HG03159 (cell line): ENCODE data around the gene LPA.
"Not testable (repeated sequence)": the region's sequence is repeated elsewhere in the genome, so short reads cannot be mapped to it uniquely, and the experiment has no call there.

Experiments
- ATAC-seq: cut with Tn5 transposase; IDR thresholded peaks from one replicate; pipeline ENCODE4 v1.9.1; 2021; ENCODE audit warnings: mild to moderate bottlenecking, moderate library complexity; ENCODE audit not compliant: unreplicated experiment

The LPA gene

GRCh38 chr6:160664198-160664597 lies at the start of gene LPA:
Gene LPA (minus strand): TSS chr6:160664275. CDS start chr6:160664214, 61 bp downstream.
- not testable (repeated sequence) for ATAC-seq

GRCh38 chr6:160708993-160709392 lies 44.9 kb upstream of the LPA start:
- not testable (repeated sequence) for ATAC-seq

- ATAC-seq: not testable (repeated sequence)
Measured at GRCh38 chr6:160704688-160705087, 40.6 kb upstream of the LPA start.

- not testable (repeated sequence) for ATAC-seq
Measured at GRCh38 chr6:160701918-160702680, 38.0 kb upstream of the LPA start, which contains the start of gene PLG. Gene PLG (plus strand): TSS chr6:160702244. CDS start chr6:160702305, 61 bp downstream.

GRCh38 chr6:160697826-160698225 lies 33.8 kb upstream of the LPA start:
- no peak for ATAC-seq

- ATAC-seq: not testable (repeated sequence)
Measured at GRCh38 chr6:160696884-160697283, 32.8 kb upstream of the LPA start.

- not testable (repeated sequence) for ATAC-seq
Measured at GRCh38 chr6:160695622-160696021, 31.5 kb upstream of the LPA start.

GRCh38 chr6:160695025-160695424 lies 30.9 kb upstream of the LPA start:
- not testable (repeated sequence) for ATAC-seq

- ATAC-seq: no peak
Measured at GRCh38 chr6:160692369-160692959, 28.4 kb upstream of the LPA start.

- no peak for ATAC-seq
Measured at GRCh38 chr6:160691617-160692016, 27.5 kb upstream of the LPA start.

- no peak for ATAC-seq
Measured at GRCh38 chr6:160690458-160690857, 26.4 kb upstream of the LPA start.

GRCh38 chr6:160685762-160686450 lies 21.8 kb upstream of the LPA start:
- no peak for ATAC-seq

GRCh38 chr6:160685101-160685761 lies 21.2 kb upstream of the LPA start:
- ATAC-seq: not testable (repeated sequence)

- ATAC-seq: no peak
Measured at GRCh38 chr6:160679402-160679769, 15.3 kb upstream of the LPA start.

GRCh38 chr6:160678744-160679401 lies 14.8 kb upstream of the LPA start:
- no peak for ATAC-seq

GRCh38 chr6:160678230-160678629 lies 14.2 kb upstream of the LPA start:
- ATAC-seq: no peak

GRCh38 chr6:160676418-160676817 lies 12.3 kb upstream of the LPA start:
- not testable (repeated sequence) for ATAC-seq

- no peak for ATAC-seq
Measured at GRCh38 chr6:160668589-160668988, 4.5 kb upstream of the LPA start.

- peak; percentile 94 for ATAC-seq
Measured at GRCh38 chr6:160667639-160668481, 3.8 kb upstream of the LPA start.

GRCh38 chr6:160662842-160663241 lies 1.2 kb downstream of the LPA start:
- ATAC-seq: no peak
